IPS-15b (cell line): ENCODE data around the gene TMEM270.
"Not testable (repeated sequence)": the region's sequence is repeated elsewhere in the genome, so short reads cannot be mapped to it uniquely, and the experiment has no call there.

Experiments used
- H3K27me3 ChIP-seq: one replicate; pipeline ENCODE4 v1.6.1; 2013; ENCODE audit warnings: low read length; ENCODE audit not compliant: control insufficient read depth, insufficient read depth
- H3K36me3 ChIP-seq: one replicate; pipeline ENCODE4 v1.6.1; 2013; ENCODE audit warnings: low read length; ENCODE audit not compliant: control insufficient read depth, insufficient read depth
- H3K4me1 ChIP-seq: one replicate; pipeline ENCODE4 v1.6.1; 2013; ENCODE audit warnings: mild to moderate bottlenecking, low read length; ENCODE audit not compliant: control insufficient read depth, insufficient read depth
- H3K4me3 ChIP-seq: one replicate; pipeline ENCODE4 v1.5.1; 2013; ENCODE audit warnings: low read depth, low read length
- H3K9ac ChIP-seq: one replicate; pipeline ENCODE4 v1.6.1; 2013; ENCODE audit warnings: low read depth, mild to moderate bottlenecking, low read length
- H3K9me3 ChIP-seq: one replicate; pipeline ENCODE4 v1.6.1; 2013; ENCODE audit warnings: mild to moderate bottlenecking, low read length; ENCODE audit not compliant: control insufficient read depth, insufficient read depth

The TMEM270 gene

DNA sequence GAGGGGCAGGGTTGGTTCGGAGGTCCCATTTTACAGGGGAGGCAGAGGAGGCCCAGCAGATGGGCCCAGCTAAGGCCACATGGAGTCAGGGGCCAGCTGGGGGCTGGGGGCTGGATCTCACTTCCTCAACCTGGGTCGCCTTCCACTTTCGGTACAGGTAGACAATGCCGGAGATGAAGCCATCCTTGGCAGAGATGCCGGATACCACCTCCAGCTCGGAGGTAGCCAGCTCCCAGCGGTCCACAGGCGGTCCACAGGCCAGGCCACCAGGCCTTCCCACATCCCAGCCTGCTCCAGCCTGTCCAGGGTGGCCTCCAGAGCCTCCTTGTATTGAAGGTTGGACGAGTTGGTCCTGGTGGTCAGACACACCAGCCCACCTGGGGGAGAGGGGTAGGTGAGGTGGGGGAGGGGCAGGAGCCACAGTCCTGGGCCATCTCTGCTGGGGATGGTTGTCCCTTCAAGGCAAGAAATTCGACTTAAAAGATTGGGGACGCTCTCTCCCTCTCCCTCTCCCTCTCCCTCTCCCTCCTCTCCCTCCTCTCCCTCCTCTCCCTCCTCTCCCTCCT lies 26.2 kb upstream of the TMEM270 start:
- no peaks in the 10 kb centered on the region for H3K36me3 ChIP-seq
- H3K9ac ChIP-seq: no peak overlapping the region
- no peak overlapping the region for H3K4me3 ChIP-seq
- H3K9me3 ChIP-seq: no peaks in the 10 kb centered on the region
- no peaks in the 10 kb centered on the region for H3K27me3 ChIP-seq
- H3K4me1 ChIP-seq: peaks cover 22% of the 10 kb centered on the region

GRCh38 chr7:73837167-73837566 lies 23.8 kb upstream of the TMEM270 start:
- not testable (repeated sequence) for H3K9me3 ChIP-seq, H3K4me3 ChIP-seq, H3K9ac ChIP-seq, H3K36me3 ChIP-seq, H3K4me1 ChIP-seq, H3K27me3 ChIP-seq

DNA sequence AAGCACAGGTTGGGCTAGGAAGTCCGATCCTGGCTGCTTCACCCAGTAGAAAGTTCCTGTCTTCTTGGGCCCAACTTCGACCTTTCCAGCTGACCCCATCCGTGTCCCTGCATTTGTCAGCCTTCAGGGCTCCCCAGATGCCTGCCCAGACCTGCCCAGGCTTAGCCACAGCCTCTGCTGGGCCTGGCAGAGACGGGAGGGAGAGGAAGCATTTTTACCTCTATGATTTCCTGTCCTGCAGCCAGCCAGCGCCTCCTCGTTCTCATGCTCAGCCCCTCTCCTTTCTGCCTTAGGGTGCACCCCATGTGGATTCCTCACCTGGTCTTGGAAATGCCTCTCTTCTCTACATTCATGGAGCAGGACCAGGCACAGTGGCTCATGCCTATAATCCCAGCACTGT lies 22.3 kb upstream of the TMEM270 start:
- no peaks in the 10 kb centered on the region for H3K4me1 ChIP-seq
- H3K36me3 ChIP-seq: no peaks in the 10 kb centered on the region
- no peak overlapping the region for H3K4me3 ChIP-seq
- H3K27me3 ChIP-seq: no peaks in the 10 kb centered on the region
- no peak overlapping the region for H3K9ac ChIP-seq
- H3K9me3 ChIP-seq: no peaks in the 10 kb centered on the region

DNA sequence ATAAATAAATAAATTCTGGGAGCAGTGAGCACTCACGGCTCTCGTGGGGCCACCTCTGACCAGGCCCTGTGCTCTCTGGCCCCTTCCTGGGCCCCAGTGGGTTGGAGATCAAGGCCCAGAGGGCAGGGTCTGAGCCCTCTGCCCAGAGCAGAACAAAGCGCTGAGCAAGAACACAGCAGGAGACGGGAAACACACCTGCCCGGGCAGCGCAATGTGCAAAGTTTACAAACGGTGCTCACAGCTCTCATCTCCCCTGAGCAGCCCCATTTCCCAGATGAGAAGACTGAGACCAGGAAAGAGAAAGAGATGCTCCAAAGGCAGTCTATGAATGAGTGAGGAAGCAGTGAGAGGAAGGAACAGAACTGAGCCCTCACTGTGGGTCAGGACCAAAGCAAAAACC lies 21.7 kb upstream of the TMEM270 start:
- no peak overlapping the region for H3K9ac ChIP-seq
- H3K36me3 ChIP-seq: no peaks in the 10 kb centered on the region
- H3K27me3 ChIP-seq: no peaks in the 10 kb centered on the region
- no peaks in the 10 kb centered on the region for H3K9me3 ChIP-seq
- no peaks in the 10 kb centered on the region for H3K4me1 ChIP-seq
- H3K4me3 ChIP-seq: no peak overlapping the region

GRCh38 chr7:73839743-73840714 lies 20.9 kb upstream of the TMEM270 start:
- Histone ChIP-seq H3K36me3 (no peaks in the 10 kb centered on the region), H3K9me3 (no peaks in the 10 kb centered on the region), H3K9ac (no peak overlapping the region)

DNA sequence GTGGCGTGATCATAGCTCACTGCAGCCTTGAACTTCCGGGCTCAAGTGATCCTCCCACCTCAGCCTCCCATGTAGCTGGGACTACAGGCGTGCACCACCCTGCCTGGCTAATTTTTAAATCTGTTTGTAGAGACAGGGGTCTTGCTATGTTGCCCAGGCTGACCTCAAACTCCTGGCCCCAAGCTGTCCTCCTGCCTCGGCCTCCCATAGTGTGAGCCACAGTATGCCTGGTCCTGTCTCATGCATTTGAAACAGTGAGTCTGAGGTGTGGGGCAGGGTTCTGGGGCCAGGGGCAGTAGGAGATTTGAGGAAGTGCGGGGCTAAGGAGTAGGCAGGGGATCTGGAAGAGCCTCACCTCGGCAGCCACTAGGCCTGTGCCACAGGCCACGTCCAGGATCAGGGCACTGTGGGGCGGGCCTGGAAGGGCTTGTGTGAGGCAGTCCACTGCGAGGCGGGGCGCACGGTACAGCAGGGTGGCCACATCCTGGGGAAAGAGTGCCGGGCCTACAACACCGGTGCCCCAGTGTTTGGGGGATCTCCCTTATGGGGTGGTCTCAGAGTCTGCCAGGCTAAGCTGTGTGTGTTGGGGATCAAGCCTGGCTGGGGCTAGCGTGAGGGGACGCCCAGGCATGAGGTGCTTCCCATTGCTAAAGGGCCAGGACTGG lies 20.1 kb upstream of the TMEM270 start:
- Histone ChIP-seq H3K9ac (no peak overlapping the region), H3K36me3 (no peaks in the 10 kb centered on the region), H3K9me3 (no peaks in the 10 kb centered on the region), H3K4me3 (no peak overlapping the region), H3K4me1 (peaks cover 2% of the 10 kb centered on the region), H3K27me3 (no peaks in the 10 kb centered on the region)

More at GRCh38 chr7:73839743-73840714, 20.9 kb upstream of the TMEM270 start:
- H3K4me3 ChIP-seq: no peak overlapping the region
- H3K4me1 ChIP-seq: no peaks in the 10 kb centered on the region
- H3K27me3 ChIP-seq: no peaks in the 10 kb centered on the region

DNA sequence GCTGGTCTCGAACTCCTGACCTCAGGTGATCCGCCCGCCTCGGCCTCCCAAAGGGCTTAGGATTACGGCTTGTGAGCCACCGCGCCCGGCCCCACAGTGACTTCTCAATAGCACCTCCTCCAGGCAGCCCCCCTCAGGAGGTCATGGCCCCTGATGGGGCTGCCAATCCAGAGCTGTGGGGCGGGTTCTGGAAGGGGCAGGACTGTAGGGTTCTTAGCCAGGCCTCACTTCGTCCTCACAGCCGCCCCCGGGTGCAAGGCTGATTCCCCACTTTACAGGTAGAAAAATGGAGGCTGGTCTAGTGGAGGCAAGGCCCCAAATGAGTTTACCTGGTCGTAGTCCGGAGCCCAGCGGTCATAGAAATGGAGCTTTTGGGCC lies 19.3 kb upstream of the TMEM270 start:
- Histone ChIP-seq H3K4me1 (peaks cover 3% of the 10 kb centered on the region), H3K9ac (peak overlapping the region; percentile 14), H3K36me3 (no peaks in the 10 kb centered on the region), H3K27me3 (no peaks in the 10 kb centered on the region), H3K4me3 (peak overlapping the region; percentile 60), H3K9me3 (no peaks in the 10 kb centered on the region)

DNA sequence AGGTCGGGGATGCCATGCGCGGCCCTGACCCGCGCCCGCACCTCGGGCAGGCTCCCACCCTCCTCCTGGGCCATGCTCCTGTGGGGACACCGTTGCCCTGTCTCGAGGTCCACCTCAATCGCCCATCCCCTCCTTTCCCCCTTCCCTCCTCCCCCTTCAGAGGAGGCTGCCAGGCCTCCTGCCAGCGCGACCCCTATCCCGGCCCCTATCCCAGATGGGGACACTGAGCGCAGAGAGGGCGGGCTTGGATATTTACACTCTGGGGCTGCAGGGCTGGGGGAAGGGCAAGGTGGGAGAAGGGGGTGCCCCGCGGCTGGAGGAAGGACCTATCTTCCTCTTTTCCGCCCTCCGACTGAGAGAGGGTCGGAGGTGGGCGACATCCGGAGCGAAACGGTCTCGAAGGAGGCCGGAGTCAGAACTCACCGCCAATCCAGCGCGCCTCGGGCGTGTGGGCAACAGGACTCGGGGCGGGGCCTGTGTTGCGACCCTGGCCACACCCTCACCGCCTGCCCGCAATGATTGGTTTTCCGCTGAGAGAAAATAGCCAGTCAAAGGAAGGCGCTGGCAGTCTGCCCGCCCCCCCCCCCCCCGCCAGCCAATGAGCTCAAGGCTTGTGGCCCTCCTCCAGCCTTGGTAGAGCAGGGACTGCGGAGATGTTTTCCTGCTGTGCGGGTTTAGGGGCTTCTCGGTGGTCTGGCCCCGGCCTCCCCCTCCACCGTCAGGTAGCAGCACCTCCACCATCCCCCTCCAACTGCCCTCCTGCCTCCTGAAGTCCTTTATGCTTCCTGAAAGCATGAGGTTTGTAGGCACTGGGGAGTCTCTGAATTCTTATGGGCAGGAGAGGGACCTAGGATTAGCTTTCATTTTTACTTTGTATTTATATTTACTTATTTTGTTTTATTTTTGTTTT lies 18.6 kb upstream of the TMEM270 start, which contains the start of gene METTL27:
TSS of gene METTL27 (minus strand) at position 450 of the 910 bp plus-strand sequence. CDS start at position 74, 376 bp downstream.
- Histone ChIP-seq H3K4me3 (peak within 1 kb of the TSS; percentile 71), H3K9ac (peak within 1 kb of the TSS; percentile 47), H3K4me1 (peaks cover 3% of the 10 kb centered on the region), H3K9me3 (no peaks in the 10 kb centered on the region), H3K27me3 (no peaks in the 10 kb centered on the region), H3K36me3 (no peaks in the 10 kb centered on the region)

DNA sequence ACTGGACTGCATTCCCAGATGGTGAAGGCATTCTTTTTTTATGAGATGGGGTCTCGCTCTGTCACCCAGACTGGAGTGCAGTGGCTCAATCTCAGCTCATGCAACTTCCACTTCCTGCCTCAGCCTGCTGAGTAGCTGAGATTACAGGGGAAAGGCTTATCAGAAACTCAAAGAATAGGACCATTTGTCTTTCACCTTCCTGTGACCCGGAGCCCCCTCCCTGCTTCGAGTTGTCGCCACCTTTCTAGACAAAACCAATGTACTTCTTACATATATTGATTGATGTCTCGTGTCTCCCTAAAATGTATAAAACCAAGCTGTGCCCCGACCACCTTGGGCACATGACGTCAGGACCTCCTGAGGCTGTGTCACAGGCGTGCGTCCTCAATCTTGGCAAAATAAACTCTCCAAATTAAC lies 16.8 kb upstream of the TMEM270 start:
- H3K4me1 ChIP-seq: peaks cover 3% of the 10 kb centered on the region
- H3K27me3 ChIP-seq: no peaks in the 10 kb centered on the region
- H3K4me3 ChIP-seq: no peak overlapping the region
- no peaks in the 10 kb centered on the region for H3K36me3 ChIP-seq
- no peak overlapping the region for H3K9ac ChIP-seq
- H3K9me3 ChIP-seq: no peaks in the 10 kb centered on the region

DNA sequence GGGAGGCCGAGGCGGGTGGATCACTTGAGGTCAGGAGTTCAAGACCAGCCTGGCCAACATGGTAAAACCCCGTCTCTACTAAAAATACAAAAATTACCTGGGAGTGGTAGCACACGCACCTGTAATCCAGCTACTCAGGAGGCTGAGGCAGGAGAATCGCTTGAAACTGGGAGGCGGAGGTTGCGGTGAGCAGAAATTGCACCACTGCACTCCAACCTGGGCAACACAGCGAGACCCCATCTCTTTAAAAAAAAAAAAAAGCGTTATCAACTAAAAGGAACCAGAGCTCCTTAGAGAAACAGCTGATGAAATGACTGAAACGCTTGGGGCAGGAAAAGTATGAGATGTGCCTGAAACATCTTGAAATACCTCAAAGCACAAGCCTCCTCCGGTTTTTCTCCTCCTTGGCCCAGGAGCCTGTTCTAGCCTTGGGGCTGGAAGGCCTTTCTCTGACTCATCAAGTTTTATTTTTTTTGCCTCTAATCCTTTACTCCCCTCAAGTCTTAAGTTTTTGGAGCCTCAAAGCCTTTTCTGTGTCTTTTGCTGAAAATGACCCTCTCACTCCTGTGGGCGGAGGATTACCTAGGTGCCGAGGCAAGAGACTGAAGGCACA lies 16.0 kb upstream of the TMEM270 start:
- Histone ChIP-seq H3K9ac (no peak overlapping the region), H3K4me1 (peaks cover 3% of the 10 kb centered on the region), H3K9me3 (no peaks in the 10 kb centered on the region), H3K36me3 (no peaks in the 10 kb centered on the region), H3K27me3 (no peaks in the 10 kb centered on the region), H3K4me3 (no peak overlapping the region)
